MM.1S (cell line): ENCODE data around the gene CIB2.

Experiments
- DNase-seq: peaks from one replicate; pipeline ENCODE4 v3.0.0-alpha.2; 2015
- H2AFZ ChIP-seq: fragments of 300-600 bp; sonication (generic); 2 replicates; pipeline ENCODE4 v1.6.0; 2016; ENCODE audit warnings: antibody characterized with exemption, low read length
- H3F3A ChIP-seq: fragments of 300-600 bp; sonication (generic); 2 replicates; pipeline ENCODE4 v1.6.1; 2016; ENCODE audit warnings: mild to moderate bottlenecking, antibody characterized with exemption, low read length, moderate library complexity, mixed read lengths; ENCODE audit not compliant: insufficient read depth
- H3K27ac ChIP-seq: fragments of 300-600 bp; sonication (generic); 2 replicates; pipeline ENCODE4 v1.5.1; 2016; ENCODE audit warnings: mild to moderate bottlenecking, low read length
- H3K27me3 ChIP-seq: fragments of 300-600 bp; sonication (generic); replicated peaks from 2 replicates; pipeline ENCODE4 v1.6.0; 2016; ENCODE audit warnings: low read length; ENCODE audit not compliant: insufficient read depth
- H3K36me3 ChIP-seq: fragments of 300-600 bp; sonication (generic); replicated peaks from 2 replicates; pipeline ENCODE4 v1.6.1; 2016; ENCODE audit warnings: mild to moderate bottlenecking, low read length, mixed read lengths; ENCODE audit not compliant: insufficient read depth
- H3K4me1 ChIP-seq: fragments of 300-600 bp; sonication (generic); 2 replicates; pipeline ENCODE4 v1.6.1; 2016; ENCODE audit warnings: low read length, mixed read lengths
- H3K4me2 ChIP-seq: fragments of 300-600 bp; sonication (generic); 2 replicates; pipeline ENCODE4 v1.6.0; 2016; ENCODE audit warnings: low read depth, low read length
- H3K4me3 ChIP-seq: fragments of 300-600 bp; sonication (generic); 2 replicates; pipeline ENCODE4 v1.5.1; 2016; ENCODE audit warnings: low read length, mixed read lengths
- H3K79me2 ChIP-seq: fragments of 300-600 bp; sonication (generic); 2 replicates; pipeline ENCODE4 v1.6.1; 2016; ENCODE audit warnings: mixed run types, low read length, mixed read lengths
- H3K9ac ChIP-seq: fragments of 300-600 bp; sonication (generic); 2 replicates; pipeline ENCODE4 v1.6.1; 2016; ENCODE audit warnings: low read length, mixed read lengths
- H3K9me2 ChIP-seq: fragments of 300-600 bp; sonication (generic); replicated peaks from 2 replicates; pipeline ENCODE4 v1.6.1; 2016; ENCODE audit warnings: mild to moderate bottlenecking, low read length, mixed read lengths; ENCODE audit not compliant: insufficient read depth
- H3K9me3 ChIP-seq: fragments of 300-600 bp; sonication (generic); replicated peaks from 2 replicates; pipeline ENCODE4 v1.6.1; 2016; ENCODE audit warnings: mild to moderate bottlenecking, low read length, mixed read lengths; ENCODE audit not compliant: insufficient read depth
- H4K20me1 ChIP-seq: fragments of 300-600 bp; sonication (generic); 2 replicates; pipeline ENCODE4 v1.6.1; 2016; ENCODE audit warnings: mild to moderate bottlenecking, low read length, moderate library complexity, mixed read lengths; ENCODE audit not compliant: insufficient read depth
- EZH2 ChIP-seq: fragments of 300-600 bp; sonication (generic); optimal IDR thresholded peaks from 2 replicates; pipeline ENCODE3; 2017; ENCODE audit warnings: low read depth, mild to moderate bottlenecking, antibody characterized with exemption, low read length, mixed read lengths
- EZH2phosphoT487 ChIP-seq: fragments of 300-600 bp; sonication (generic); IDR thresholded peaks from 2 replicates; pipeline ENCODE4 v1.6.1; 2018; ENCODE audit warnings: antibody characterized with exemption, low read length
- TF ChIP-seq, protein P1 (sequence below): fragments of 300-600 bp; sonication (generic); IDR thresholded peaks from 2 replicates; pipeline ENCODE4 v1.5.1; 2016; ENCODE audit warnings: antibody characterized with exemption, low read length, mixed read lengths

Gene CIB2

DNA sequence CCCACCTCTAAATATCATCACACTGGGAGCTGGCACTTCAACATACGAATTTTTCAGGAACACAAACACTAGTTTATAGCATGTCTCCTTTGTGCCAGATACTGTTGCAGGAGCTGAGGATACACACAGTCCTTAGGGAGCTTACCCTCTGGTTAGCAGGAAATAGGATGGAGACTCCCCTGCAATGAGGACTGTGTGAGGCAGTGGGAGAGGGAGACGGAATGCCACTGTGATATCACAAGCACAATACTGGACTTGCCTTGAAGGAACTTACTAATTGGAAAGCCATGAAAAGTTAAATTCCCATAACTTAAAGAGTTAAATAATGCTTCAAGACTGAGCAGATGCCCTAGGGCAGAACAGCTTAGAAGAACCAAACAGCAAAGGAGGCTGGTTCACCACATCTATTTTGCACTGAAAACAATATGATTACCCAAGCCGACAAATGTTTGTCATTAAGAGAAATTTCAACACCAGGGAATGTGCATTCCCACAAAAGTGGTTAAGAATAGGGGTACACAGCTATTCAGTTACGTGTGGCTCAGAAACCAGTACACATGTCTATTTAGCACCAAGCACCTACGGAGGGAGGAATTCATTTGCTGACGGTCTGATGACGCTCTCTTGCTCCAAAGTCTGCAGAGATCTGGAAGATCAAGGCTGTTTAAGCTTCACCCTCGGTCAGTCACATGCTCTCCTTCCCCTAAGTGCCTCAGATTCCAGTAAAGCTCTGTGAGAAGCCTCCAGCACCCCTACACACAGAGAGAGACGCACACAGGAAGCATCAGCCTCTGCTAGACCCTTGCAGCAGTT, 59.0 kb downstream of the CIB2 start:
- no peaks in the 10 kb centered on the region for H3K9me3 ChIP-seq
- H3K9ac ChIP-seq: no peak overlapping the region
- H3K4me2 ChIP-seq: no peak overlapping the region
- H3F3A ChIP-seq: peaks cover 13% of the 10 kb centered on the region
- no peak overlapping the region for H3K27ac ChIP-seq
- no peaks in the 10 kb centered on the region for H3K9me2 ChIP-seq
- no peaks in the 10 kb centered on the region for H3K27me3 ChIP-seq
- no peak overlapping the region for H3K4me3 ChIP-seq
- no peaks in the 10 kb centered on the region for H4K20me1 ChIP-seq
- H2AFZ ChIP-seq: no peak overlapping the region
- H3K4me1 ChIP-seq: peaks cover 32% of the 10 kb centered on the region
- TF ChIP-seq EZH2 (no peak), EZH2phosphoT487 (no peak)
- TF ChIP-seq, protein P1, sequence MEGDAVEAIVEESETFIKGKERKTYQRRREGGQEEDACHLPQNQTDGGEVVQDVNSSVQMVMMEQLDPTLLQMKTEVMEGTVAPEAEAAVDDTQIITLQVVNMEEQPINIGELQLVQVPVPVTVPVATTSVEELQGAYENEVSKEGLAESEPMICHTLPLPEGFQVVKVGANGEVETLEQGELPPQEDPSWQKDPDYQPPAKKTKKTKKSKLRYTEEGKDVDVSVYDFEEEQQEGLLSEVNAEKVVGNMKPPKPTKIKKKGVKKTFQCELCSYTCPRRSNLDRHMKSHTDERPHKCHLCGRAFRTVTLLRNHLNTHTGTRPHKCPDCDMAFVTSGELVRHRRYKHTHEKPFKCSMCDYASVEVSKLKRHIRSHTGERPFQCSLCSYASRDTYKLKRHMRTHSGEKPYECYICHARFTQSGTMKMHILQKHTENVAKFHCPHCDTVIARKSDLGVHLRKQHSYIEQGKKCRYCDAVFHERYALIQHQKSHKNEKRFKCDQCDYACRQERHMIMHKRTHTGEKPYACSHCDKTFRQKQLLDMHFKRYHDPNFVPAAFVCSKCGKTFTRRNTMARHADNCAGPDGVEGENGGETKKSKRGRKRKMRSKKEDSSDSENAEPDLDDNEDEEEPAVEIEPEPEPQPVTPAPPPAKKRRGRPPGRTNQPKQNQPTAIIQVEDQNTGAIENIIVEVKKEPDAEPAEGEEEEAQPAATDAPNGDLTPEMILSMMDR: no peak
- no peaks in the 10 kb centered on the region for H3K36me3 ChIP-seq
- peaks cover 89% of the 10 kb centered on the region for H3K79me2 ChIP-seq
- no peak for DNase-seq

DNA sequence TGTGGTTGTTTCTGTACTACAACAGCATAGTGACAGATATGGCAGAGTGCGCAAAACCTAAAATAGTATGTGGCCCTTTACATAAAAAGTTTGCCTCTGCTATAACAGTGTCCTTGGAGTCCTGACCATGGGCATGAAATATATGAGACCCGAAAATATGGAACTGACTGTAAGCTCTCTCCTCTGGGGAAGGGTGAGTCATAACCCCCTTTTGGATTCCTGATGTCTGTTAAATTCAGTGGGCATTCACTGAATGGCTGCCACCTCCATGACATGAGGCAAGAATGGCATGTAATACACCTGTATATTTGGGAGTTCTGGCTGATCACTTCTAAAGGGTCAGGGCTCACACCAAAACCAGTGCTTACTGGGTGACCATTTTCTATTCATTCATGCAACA, 59.9 kb downstream of the CIB2 start:
- no peaks in the 10 kb centered on the region for H3K27me3 ChIP-seq
- peaks cover 41% of the 10 kb centered on the region for H3K4me1 ChIP-seq
- no peak overlapping the region for H3K4me2 ChIP-seq
- H3K4me3 ChIP-seq: no peak overlapping the region
- H2AFZ ChIP-seq: no peak overlapping the region
- no peak overlapping the region for H3K27ac ChIP-seq
- peaks cover 17% of the 10 kb centered on the region for H3F3A ChIP-seq
- no peaks in the 10 kb centered on the region for H4K20me1 ChIP-seq
- no peak for TF ChIP-seq EZH2phosphoT487
- TF ChIP-seq, protein P1: no peak
- TF ChIP-seq EZH2: no peak
- no peaks in the 10 kb centered on the region for H3K36me3 ChIP-seq
- H3K79me2 ChIP-seq: peaks cover 90% of the 10 kb centered on the region
- H3K9me3 ChIP-seq: no peaks in the 10 kb centered on the region
- H3K9me2 ChIP-seq: no peaks in the 10 kb centered on the region
- no peak overlapping the region for H3K9ac ChIP-seq
- DNase-seq: no peak

DNA sequence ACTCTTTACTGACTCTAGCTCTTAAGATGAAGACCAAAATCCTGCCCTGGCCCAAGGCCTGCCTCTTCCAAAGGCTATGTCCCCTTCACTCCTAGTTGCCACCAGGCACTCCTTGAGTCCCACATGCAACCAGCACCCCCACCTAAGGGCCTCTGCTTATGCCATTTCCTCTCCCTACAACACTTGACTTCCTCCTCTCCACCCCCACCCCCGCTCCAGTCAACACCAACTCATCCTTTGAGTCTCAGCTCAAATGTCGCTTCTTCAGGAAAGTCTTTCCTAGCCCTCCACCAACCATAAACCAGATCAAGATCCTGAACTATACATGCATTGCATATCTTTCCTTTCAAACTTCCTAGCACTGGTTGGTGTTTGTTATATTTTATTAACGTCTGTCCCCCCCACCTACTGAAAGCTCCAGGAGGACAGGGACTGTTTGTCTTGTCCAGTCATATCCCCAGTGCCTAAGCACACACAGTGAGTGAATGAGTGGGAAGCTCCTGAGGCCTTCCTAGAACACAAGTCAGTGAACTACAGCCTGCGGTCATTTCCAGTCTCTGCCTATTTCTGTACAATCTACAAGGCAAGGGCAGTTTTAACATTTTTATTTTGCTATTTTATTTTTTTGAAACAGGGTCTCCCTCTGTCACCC, 61.1 kb downstream of the CIB2 start:
- H3K9ac ChIP-seq: no peak overlapping the region

More for the DNA sequence above, 61.1 kb downstream of the CIB2 start:
- Histone ChIP-seq H3F3A (peaks cover 29% of the 10 kb centered on the region), H3K4me2 (no peak overlapping the region), H3K4me3 (no peak overlapping the region), H3K4me1 (peaks cover 53% of the 10 kb centered on the region), H4K20me1 (no peaks in the 10 kb centered on the region), H3K79me2 (peaks cover 88% of the 10 kb centered on the region), H2AFZ (no peak overlapping the region), H3K27me3 (no peaks in the 10 kb centered on the region), H3K36me3 (no peaks in the 10 kb centered on the region), H3K9me2 (no peaks in the 10 kb centered on the region), H3K9me3 (no peaks in the 10 kb centered on the region), H3K27ac (no peak overlapping the region)
- DNase-seq: no peak
- TF ChIP-seq EZH2phosphoT487 (no peak), EZH2 (no peak)
- TF ChIP-seq, protein P1: no peak
